K562 (cell line): ENCODE results near the gene USP32. TPM values are rescaled to one million over a fixed set of nuclear protein-coding genes. Genes with fewer than 3 reads are reported as not detected.

Experiments used
- ASH1L ChIP-seq: fragments of 450-650 bp; IDR thresholded peaks from 2 replicates; pipeline ENCODE4 v1.6.1; 2018; ENCODE audit warnings: borderline replicate concordance, mild to moderate bottlenecking, low read depth; ENCODE audit not compliant: partially characterized antibody
- ETV5 ChIP-seq: sonication (generic); formaldehyde crosslinking; IDR thresholded peaks from 2 replicates; pipeline ENCODE4 v1.4.0; 2020; ENCODE audit warnings: low read depth, mild to moderate bottlenecking, missing genetic modification reagents
- HMG20A ChIP-seq: fragments of 450-650 bp; formaldehyde crosslinking; conservative IDR thresholded peaks from 2 replicates; pipeline ENCODE4 v1.4.0; 2020; ENCODE audit warnings: mild to moderate bottlenecking, mixed read lengths
- LEF1 ChIP-seq: fragments of 450-650 bp; IDR thresholded peaks from 2 replicates; pipeline ENCODE4 v1.6.1; 2016; ENCODE audit warnings: mild to moderate bottlenecking
- RCOR1 ChIP-seq, 2 experiments: IDR thresholded peaks; 2 replicates each; pipeline ENCODE4 v1.6.1; 2012; ENCODE audit warnings: low read depth in 2 of 2, low read length in 2 of 2, borderline replicate concordance in 1 of 2, improper control_type of control experiment in 1 of 2
- RFX5 ChIP-seq: IDR thresholded peaks from 2 replicates; pipeline ENCODE4 v1.6.1; 2011; ENCODE audit warnings: low read depth, mild to moderate bottlenecking, improper control_type of control experiment, low read length
- RNF219 ChIP-seq: fragments of 250-450 bp; sonication (Bioruptor Pico); IDR thresholded peaks from 2 replicates; pipeline ENCODE4 v1.5.0; 2022; ENCODE audit warnings: mild to moderate bottlenecking
- SAP30 ChIP-seq: fragments of 200-600 bp; sonication (generic); IDR thresholded peaks from 2 replicates; pipeline ENCODE4 v1.6.1; 2012; ENCODE audit warnings: borderline replicate concordance, low read depth, mild to moderate bottlenecking, moderate library complexity, low read length, control low read depth, inconsistent platforms; ENCODE audit not compliant: insufficient read depth, poor library complexity, severe bottlenecking
- TEAD4 ChIP-seq, 2 experiments: sonication (generic) in 1 of 2; formaldehyde crosslinking in 1 of 2; IDR thresholded peaks; 2 replicates each; pipeline versions ENCODE4 v1.6.1 to v1.8.0; 2012 to 2022; ENCODE audit warnings: borderline replicate concordance in 1 of 2, inconsistent platforms in 1 of 2, low read length in 1 of 2, mild to moderate bottlenecking in 1 of 2, missing genetic modification reagents in 1 of 2
- ZBTB49 ChIP-seq: sonication (generic); formaldehyde crosslinking; IDR thresholded peaks from 2 replicates; pipeline ENCODE4 v1.8.0; 2022; ENCODE audit warnings: missing genetic modification reagents, mild to moderate bottlenecking, borderline replicate concordance
- ZNF57 ChIP-seq: fragments of 450-650 bp; formaldehyde crosslinking; IDR thresholded peaks from 2 replicates; pipeline ENCODE4 v1.4.0; 2020; ENCODE audit warnings: mild to moderate bottlenecking, moderate library complexity
- polyA plus RNA-seq, 8 experiments: library from polyadenylated mRNA; depleted of rRNA in 4 of 8; stranded (reverse) in 5 of 8; unstranded in 3 of 8; fragments of >200 nt; fragmentation: Nextera tagmentation in 2 of 8; fragmentation: Illumina TruSeq in 1 of 8; extraction: Ambion mirVana in 2 of 8; extraction: Trizol in 1 of 8; gene quantifications; 2 replicates each; pipeline versions ENCODE4 v1.2.1 to v1.2.3, GENCODE V29; 2011 to 2014; ENCODE audit warnings: inconsistent platforms in 1 of 8, missing spikeins in 1 of 8
- total RNA-seq, 7 experiments: library from RNA; depleted of rRNA in 6 of 7; stranded (reverse); fragments of >200 nt in 6 of 7; fragmentation: Illumina TruSeq in 2 of 7; extraction: Trizol in 2 of 7; gene quantifications; 2 replicates each; pipeline versions ENCODE4 v1.2.1 to v1.2.3, GENCODE V29; 2011 to 2021; ENCODE audit warnings: low replicate concordance in 1 of 7
- TF ChIP-seq, protein P1 (sequence below): IDR thresholded peaks from 2 replicates; pipeline ENCODE4 v1.6.1; 2011; ENCODE audit warnings: borderline replicate concordance, low read depth, mild to moderate bottlenecking, moderate library complexity, low read length; ENCODE audit not compliant: insufficient read depth, poor library complexity, severe bottlenecking

The USP32 gene
- total and polyA plus RNA-seq, 9 of the 15 experiments (the other 6 are each of a cell fraction or from before 2014, with no cell fraction given), result 18.0 to 69.3 (median 47.1) TPM

DNA sequence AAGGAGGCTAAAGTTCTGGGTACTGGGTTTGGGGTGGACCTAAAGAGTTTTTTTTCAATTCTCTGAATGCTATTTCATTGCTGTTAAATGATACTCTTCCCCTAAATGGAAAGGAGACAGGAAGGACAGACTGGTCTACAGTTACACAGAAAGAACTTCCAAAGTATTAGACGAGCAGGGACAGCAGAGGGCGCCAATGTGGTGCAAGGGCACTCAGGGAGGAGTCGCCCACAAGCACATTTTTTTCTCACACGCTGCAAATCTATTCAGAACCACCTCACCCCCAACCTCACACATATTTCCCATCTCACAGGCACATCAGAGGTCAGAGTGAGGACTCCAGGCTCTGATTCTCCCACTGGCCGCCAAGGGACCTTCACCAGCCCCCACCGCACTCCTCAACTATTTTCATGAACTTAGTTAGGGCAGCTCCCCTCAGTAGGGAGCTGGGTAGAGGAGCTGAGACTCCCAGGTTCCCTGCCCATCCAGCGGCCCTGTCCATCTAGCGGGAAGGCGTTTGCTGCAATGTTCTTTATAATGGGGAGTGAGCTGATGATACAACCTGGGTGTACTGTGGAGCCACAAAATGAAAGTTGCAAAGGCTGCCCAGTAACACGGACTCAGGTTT lies 248.9 kb downstream of the USP32 start (continued):
- TF ChIP-seq, protein P1, sequence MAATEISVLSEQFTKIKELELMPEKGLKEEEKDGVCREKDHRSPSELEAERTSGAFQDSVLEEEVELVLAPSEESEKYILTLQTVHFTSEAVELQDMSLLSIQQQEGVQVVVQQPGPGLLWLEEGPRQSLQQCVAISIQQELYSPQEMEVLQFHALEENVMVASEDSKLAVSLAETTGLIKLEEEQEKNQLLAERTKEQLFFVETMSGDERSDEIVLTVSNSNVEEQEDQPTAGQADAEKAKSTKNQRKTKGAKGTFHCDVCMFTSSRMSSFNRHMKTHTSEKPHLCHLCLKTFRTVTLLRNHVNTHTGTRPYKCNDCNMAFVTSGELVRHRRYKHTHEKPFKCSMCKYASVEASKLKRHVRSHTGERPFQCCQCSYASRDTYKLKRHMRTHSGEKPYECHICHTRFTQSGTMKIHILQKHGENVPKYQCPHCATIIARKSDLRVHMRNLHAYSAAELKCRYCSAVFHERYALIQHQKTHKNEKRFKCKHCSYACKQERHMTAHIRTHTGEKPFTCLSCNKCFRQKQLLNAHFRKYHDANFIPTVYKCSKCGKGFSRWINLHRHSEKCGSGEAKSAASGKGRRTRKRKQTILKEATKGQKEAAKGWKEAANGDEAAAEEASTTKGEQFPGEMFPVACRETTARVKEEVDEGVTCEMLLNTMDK, result peak; percentile 17
- no peak for TF ChIP-seq SAP30
- no peak for TF ChIP-seq RFX5
- TF ChIP-seq TEAD4 (IDR thresholded peaks at IDR 0.05; ENCODE audit: low read length), result no peak
- TF ChIP-seq TEAD4 (CRISPR knock-in tag; IDR thresholded peaks at IDR 0.05; ENCODE audit: borderline replicate concordance), result no peak
- peak in 1 of 2 experiments; percentile 55; a peak in 1 of 4 replicates for TF ChIP-seq RCOR1 (IDR thresholded peaks at IDR 0.05; ENCODE audit: borderline replicate concordance in 1 of 2, low read depth in 2 of 2, low read length in 2 of 2)
- TF ChIP-seq ASH1L, result no peak
- no peak for TF ChIP-seq ETV5 (CRISPR knock-in tag)
- no peak for TF ChIP-seq LEF1
- TF ChIP-seq ZNF57 (CRISPR knock-in tag), result no peak
- TF ChIP-seq RNF219 (CRISPR knock-in tag), result no peak
- no peak for TF ChIP-seq HMG20A (CRISPR knock-in tag)
- no peak for TF ChIP-seq ZBTB49 (CRISPR knock-in tag)
